K562 (cell line): Measurements from ENCODE around the gene METAP1D. TPM values are rescaled to one million over a fixed set of nuclear protein-coding genes. Genes with fewer than 3 reads are reported as not detected.
A peak's percentile ranks its signal among the peaks of the same experiment; 100 is the strongest.

ENCODE experiments used
- CEBPG ChIP-seq, 3 experiments: fragments of 200-800 bp in 1 of 3; sonication (Bioruptor generic) in 1 of 3; sonication (generic) in 1 of 3; formaldehyde crosslinking in 1 of 3; IDR thresholded peaks in 2 of 3; conservative IDR thresholded peaks in 1 of 3; 2 replicates each; pipeline versions ENCODE4 v1.6.1 to v1.8.0; 2016 to 2022; ENCODE audit warnings: missing compliant biosample characterization in 2 of 3, missing genetic modification characterization in 2 of 3, mild to moderate bottlenecking in 1 of 3, missing genetic modification reagents in 1 of 3
- HNRNPUL1 ChIP-seq: fragments of 200-400 bp; formaldehyde crosslinking; IDR thresholded peaks from 2 replicates; pipeline ENCODE4 v1.6.1; 2017; ENCODE audit warnings: low read length
- KHSRP ChIP-seq: fragments of 450-650 bp; IDR thresholded peaks from 2 replicates; pipeline ENCODE4 v1.6.1; 2017
- MED1 ChIP-seq: sonication (generic); formaldehyde crosslinking; IDR thresholded peaks from 2 replicates; pipeline ENCODE4 v1.8.1; 2023; ENCODE audit warnings: missing genetic modification reagents, borderline replicate concordance
- MYC ChIP-seq, 2 experiments: fragments of 250-450 bp in 1 of 2; sonication (Bioruptor Pico) in 1 of 2; IDR thresholded peaks; 2 replicates each; pipeline versions ENCODE4 v1.5.1 to v1.6.1; 2012 to 2021; ENCODE audit warnings: low read depth in 2 of 2, borderline replicate concordance in 1 of 2, improper control_type of control experiment in 1 of 2, low read length in 1 of 2, mild to moderate bottlenecking in 1 of 2, moderate library complexity in 1 of 2
- PKNOX1 ChIP-seq: fragments of 450-650 bp; IDR thresholded peaks from 2 replicates; pipeline ENCODE4 v1.6.1; 2016
- ZEB2 ChIP-seq: fragments of 450-650 bp; IDR thresholded peaks from 2 replicates; pipeline ENCODE4 v1.6.1; 2016
- ZHX1 ChIP-seq: fragments of 150-350 bp; conservative IDR thresholded peaks from 2 replicates; pipeline ENCODE4 v1.6.1; 2014; ENCODE audit warnings: low read length
- ZNF589 ChIP-seq: fragments of 200-800 bp; sonication (Bioruptor generic); IDR thresholded peaks from 2 replicates; pipeline ENCODE4 v1.6.1; 2016; ENCODE audit warnings: low read depth, missing genetic modification characterization, missing compliant biosample characterization
- ZNF740 ChIP-seq, 3 experiments: fragments of 200-800 bp in 1 of 3; sonication (Bioruptor generic) in 1 of 3; sonication (generic) in 1 of 3; formaldehyde crosslinking in 1 of 3; IDR thresholded peaks; 2 replicates each; pipeline versions ENCODE4 v1.6.1 to v1.8.0; 2016 to 2022; ENCODE audit warnings: mild to moderate bottlenecking in 2 of 3, missing compliant biosample characterization in 2 of 3, missing genetic modification characterization in 2 of 3, missing genetic modification reagents in 1 of 3
- polyA plus RNA-seq, 8 experiments: library from polyadenylated mRNA; depleted of rRNA in 4 of 8; stranded (reverse) in 5 of 8; unstranded in 3 of 8; fragments of >200 nt; fragmentation: Nextera tagmentation in 2 of 8; fragmentation: Illumina TruSeq in 1 of 8; extraction: Ambion mirVana in 2 of 8; extraction: Trizol in 1 of 8; gene quantifications; 2 replicates each; pipeline versions ENCODE4 v1.2.1 to v1.2.3, GENCODE V29; 2011 to 2014; ENCODE audit warnings: inconsistent platforms in 1 of 8, missing spikeins in 1 of 8
- total RNA-seq, 7 experiments: library from RNA; depleted of rRNA in 6 of 7; stranded (reverse); fragments of >200 nt in 6 of 7; fragmentation: Illumina TruSeq in 2 of 7; extraction: Trizol in 2 of 7; gene quantifications; 2 replicates each; pipeline versions ENCODE4 v1.2.1 to v1.2.3, GENCODE V29; 2011 to 2021; ENCODE audit warnings: low replicate concordance in 1 of 7
- TF ChIP-seq, protein P1 (sequence below): fragments of 450-650 bp; formaldehyde crosslinking; conservative IDR thresholded peaks from 2 replicates; pipeline ENCODE4 v1.4.0; 2022; ENCODE audit warnings: mild to moderate bottlenecking, missing genetic modification characterization
- TF ChIP-seq, protein P2 (sequence below): fragments of 450-650 bp; IDR thresholded peaks from 2 replicates; pipeline ENCODE4 v1.6.1; 2017; ENCODE audit warnings: antibody characterized with exemption, mild to moderate bottlenecking

The METAP1D gene
- total and polyA plus RNA-seq, 9 of the 15 experiments (the other 6 are each of a cell fraction or from before 2014, with no cell fraction given), result 8.0 to 23.4 (median 15.7) TPM

- no peak for TF ChIP-seq MYC (IDR thresholded peaks at IDR 0.05; ENCODE audit: low read depth, low read length)
- no peak for TF ChIP-seq MYC (CRISPR knock-in tag; IDR thresholded peaks at IDR 0.05; ENCODE audit: borderline replicate concordance, low read depth)
- TF ChIP-seq ZNF589 (CRISPR knock-in tag), result peak; percentile 73; the same call in 1 of the 2 replicates
- no peak for TF ChIP-seq ZNF740 (CRISPR knock-in tag; IDR thresholded peaks at IDR 0.05)
- TF ChIP-seq ZNF740 (tag; IDR thresholded peaks at IDR 0.05), result no peak
- TF ChIP-seq PKNOX1, result no peak
- no peak for TF ChIP-seq KHSRP
- TF ChIP-seq MED1 (CRISPR knock-in tag), result no peak
- TF ChIP-seq, protein P1, sequence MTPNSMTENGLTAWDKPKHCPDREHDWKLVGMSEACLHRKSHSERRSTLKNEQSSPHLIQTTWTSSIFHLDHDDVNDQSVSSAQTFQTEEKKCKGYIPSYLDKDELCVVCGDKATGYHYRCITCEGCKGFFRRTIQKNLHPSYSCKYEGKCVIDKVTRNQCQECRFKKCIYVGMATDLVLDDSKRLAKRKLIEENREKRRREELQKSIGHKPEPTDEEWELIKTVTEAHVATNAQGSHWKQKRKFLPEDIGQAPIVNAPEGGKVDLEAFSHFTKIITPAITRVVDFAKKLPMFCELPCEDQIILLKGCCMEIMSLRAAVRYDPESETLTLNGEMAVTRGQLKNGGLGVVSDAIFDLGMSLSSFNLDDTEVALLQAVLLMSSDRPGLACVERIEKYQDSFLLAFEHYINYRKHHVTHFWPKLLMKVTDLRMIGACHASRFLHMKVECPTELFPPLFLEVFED (CRISPR knock-in tag), result 0 out of 2 replicates have a peak, but pooled peaks have one; percentile 12
- TF ChIP-seq, protein P2, sequence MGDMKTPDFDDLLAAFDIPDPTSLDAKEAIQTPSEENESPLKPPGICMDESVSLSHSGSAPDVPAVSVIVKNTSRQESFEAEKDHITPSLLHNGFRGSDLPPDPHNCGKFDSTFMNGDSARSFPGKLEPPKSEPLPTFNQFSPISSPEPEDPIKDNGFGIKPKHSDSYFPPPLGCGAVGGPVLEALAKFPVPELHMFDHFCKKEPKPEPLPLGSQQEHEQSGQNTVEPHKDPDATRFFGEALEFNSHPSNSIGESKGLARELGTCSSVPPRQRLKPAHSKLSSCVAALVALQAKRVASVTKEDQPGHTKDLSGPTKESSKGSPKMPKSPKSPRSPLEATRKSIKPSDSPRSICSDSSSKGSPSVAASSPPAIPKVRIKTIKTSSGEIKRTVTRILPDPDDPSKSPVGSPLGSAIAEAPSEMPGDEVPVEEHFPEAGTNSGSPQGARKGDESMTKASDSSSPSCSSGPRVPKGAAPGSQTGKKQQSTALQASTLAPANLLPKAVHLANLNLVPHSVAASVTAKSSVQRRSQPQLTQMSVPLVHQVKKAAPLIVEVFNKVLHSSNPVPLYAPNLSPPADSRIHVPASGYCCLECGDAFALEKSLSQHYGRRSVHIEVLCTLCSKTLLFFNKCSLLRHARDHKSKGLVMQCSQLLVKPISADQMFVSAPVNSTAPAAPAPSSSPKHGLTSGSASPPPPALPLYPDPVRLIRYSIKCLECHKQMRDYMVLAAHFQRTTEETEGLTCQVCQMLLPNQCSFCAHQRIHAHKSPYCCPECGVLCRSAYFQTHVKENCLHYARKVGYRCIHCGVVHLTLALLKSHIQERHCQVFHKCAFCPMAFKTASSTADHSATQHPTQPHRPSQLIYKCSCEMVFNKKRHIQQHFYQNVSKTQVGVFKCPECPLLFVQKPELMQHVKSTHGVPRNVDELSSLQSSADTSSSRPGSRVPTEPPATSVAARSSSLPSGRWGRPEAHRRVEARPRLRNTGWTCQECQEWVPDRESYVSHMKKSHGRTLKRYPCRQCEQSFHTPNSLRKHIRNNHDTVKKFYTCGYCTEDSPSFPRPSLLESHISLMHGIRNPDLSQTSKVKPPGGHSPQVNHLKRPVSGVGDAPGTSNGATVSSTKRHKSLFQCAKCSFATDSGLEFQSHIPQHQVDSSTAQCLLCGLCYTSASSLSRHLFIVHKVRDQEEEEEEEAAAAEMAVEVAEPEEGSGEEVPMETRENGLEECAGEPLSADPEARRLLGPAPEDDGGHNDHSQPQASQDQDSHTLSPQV, result peak; percentile 55
- no peak for TF ChIP-seq HNRNPUL1
- no peak for TF ChIP-seq CEBPG (CRISPR knock-in tag; IDR thresholded peaks at IDR 0.05)
- TF ChIP-seq CEBPG (tag; conservative IDR thresholded peaks at IDR 0.05 in 1 of 2, IDR thresholded peaks at IDR 0.05 in 1 of 2), result peak in 1 of 2 experiments; percentile 26; a peak in 1 of 4 replicates
- no peak for TF ChIP-seq ZEB2
- no peak for TF ChIP-seq ZHX1
Measured at GRCh38 chr2:172048508-172049503, 49.1 kb downstream of the METAP1D start (continued).
